GM12878 (cell line): Measurements from ENCODE around the gene AGBL1.

Experiments
- EP300 ChIP-seq, 2 experiments: fragments of 150-350 bp in 1 of 2; IDR thresholded peaks; 2 replicates each; pipeline ENCODE4 v1.6.1; 2011 to 2012; ENCODE audit warnings: low read depth in 2 of 2, low read length in 2 of 2, borderline replicate concordance in 1 of 2, improper control_type of control experiment in 1 of 2, inconsistent platforms in 1 of 2; ENCODE audit not compliant: control insufficient read depth in 1 of 2
- MYC ChIP-seq: IDR thresholded peaks from 2 replicates; pipeline ENCODE4 v1.6.1; 2011; ENCODE audit warnings: mild to moderate bottlenecking, low read length, moderate library complexity, inconsistent platforms; ENCODE audit not compliant: insufficient read depth, insufficient replicate concordance, insufficient read length, severe bottlenecking
- POLR2A ChIP-seq: IDR thresholded peaks from 2 replicates; pipeline ENCODE4 v1.6.1; 2011; ENCODE audit warnings: low read depth, mild to moderate bottlenecking, low read length
- RELA ChIP-seq: fragments of 450-650 bp; IDR thresholded peaks from 2 replicates; pipeline ENCODE4 v1.8.0; 2014; ENCODE audit warnings: borderline replicate concordance; ENCODE audit not compliant: partially characterized antibody
- TAF1 ChIP-seq: IDR thresholded peaks from 2 replicates; pipeline ENCODE4 v1.6.1; 2011; ENCODE audit warnings: mild to moderate bottlenecking, low read depth, low read length, borderline replicate concordance
- WRNIP1 ChIP-seq: IDR thresholded peaks from 2 replicates; pipeline ENCODE4 v1.6.1; 2011; ENCODE audit warnings: low read depth, low read length, improper control_type of control experiment, borderline replicate concordance
- TF ChIP-seq, protein P1 (sequence below), 3 experiments: IDR thresholded peaks in 2 of 3; conservative IDR thresholded peaks in 1 of 3; 2 replicates each; pipeline ENCODE4 v1.5.1; 2011; ENCODE audit warnings: low read depth in 3 of 3, low read length in 3 of 3, mild to moderate bottlenecking in 3 of 3, control low read depth in 2 of 3, moderate library complexity in 2 of 3, inconsistent platforms in 1 of 3, mixed read lengths in 1 of 3; ENCODE audit not compliant: control insufficient read depth in 2 of 3, insufficient read depth in 1 of 3; ENCODE audit errors: extremely low read depth in 1 of 3
- TF ChIP-seq, protein P2 (sequence below): fragments of 450-650 bp; IDR thresholded peaks from 2 replicates; pipeline ENCODE4 v1.6.1; 2017; ENCODE audit warnings: mild to moderate bottlenecking
- TF ChIP-seq, protein P3 (sequence below): IDR thresholded peaks from 2 replicates; pipeline ENCODE4 v1.6.1; 2011; ENCODE audit warnings: low read depth, low read length, improper control_type of control experiment, borderline replicate concordance
- TF ChIP-seq, protein P4 (sequence below): fragments of 450-650 bp; IDR thresholded peaks from 2 replicates; pipeline ENCODE4 v1.6.1; 2016; ENCODE audit warnings: mild to moderate bottlenecking

DNA sequence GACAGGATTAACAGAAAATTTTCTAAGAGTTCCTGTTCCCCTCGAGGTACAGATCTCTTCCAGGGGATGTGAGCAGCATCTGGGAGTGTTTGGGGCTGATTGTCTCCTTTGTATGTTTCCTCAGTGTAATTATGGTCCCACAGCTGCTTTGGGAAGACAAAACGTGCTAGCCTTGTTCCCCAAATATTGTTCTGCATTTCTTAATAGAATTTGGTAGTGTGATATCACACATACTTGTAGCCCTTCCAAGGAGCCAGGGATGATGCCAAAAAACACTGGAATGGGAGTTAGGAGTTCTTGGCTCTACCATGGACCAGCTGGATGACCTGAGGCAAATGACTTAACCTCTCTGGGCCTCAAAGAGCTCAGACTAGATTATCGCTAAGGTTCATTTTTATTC lies 19.0 kb upstream of the AGBL1 start:
- TF ChIP-seq, protein P1, sequence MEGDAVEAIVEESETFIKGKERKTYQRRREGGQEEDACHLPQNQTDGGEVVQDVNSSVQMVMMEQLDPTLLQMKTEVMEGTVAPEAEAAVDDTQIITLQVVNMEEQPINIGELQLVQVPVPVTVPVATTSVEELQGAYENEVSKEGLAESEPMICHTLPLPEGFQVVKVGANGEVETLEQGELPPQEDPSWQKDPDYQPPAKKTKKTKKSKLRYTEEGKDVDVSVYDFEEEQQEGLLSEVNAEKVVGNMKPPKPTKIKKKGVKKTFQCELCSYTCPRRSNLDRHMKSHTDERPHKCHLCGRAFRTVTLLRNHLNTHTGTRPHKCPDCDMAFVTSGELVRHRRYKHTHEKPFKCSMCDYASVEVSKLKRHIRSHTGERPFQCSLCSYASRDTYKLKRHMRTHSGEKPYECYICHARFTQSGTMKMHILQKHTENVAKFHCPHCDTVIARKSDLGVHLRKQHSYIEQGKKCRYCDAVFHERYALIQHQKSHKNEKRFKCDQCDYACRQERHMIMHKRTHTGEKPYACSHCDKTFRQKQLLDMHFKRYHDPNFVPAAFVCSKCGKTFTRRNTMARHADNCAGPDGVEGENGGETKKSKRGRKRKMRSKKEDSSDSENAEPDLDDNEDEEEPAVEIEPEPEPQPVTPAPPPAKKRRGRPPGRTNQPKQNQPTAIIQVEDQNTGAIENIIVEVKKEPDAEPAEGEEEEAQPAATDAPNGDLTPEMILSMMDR (IDR thresholded peaks at IDR 0.05 in 2 of 3, conservative IDR thresholded peaks at IDR 0.05 in 1 of 3; ENCODE audit: control insufficient read depth in 2 of 3, extremely low read depth in 1 of 3, insufficient read depth in 1 of 3, low read depth in 3 of 3, low read length in 3 of 3): no peak
- TF ChIP-seq POLR2A (no peak), EP300 (IDR thresholded peaks at IDR 0.05; ENCODE audit: borderline replicate concordance in 1 of 2, control insufficient read depth in 1 of 2, low read depth in 2 of 2, low read length in 2 of 2) (no peak), WRNIP1 (no peak), MYC (no peak), TAF1 (no peak), RELA (no peak)
- TF ChIP-seq, protein P2, sequence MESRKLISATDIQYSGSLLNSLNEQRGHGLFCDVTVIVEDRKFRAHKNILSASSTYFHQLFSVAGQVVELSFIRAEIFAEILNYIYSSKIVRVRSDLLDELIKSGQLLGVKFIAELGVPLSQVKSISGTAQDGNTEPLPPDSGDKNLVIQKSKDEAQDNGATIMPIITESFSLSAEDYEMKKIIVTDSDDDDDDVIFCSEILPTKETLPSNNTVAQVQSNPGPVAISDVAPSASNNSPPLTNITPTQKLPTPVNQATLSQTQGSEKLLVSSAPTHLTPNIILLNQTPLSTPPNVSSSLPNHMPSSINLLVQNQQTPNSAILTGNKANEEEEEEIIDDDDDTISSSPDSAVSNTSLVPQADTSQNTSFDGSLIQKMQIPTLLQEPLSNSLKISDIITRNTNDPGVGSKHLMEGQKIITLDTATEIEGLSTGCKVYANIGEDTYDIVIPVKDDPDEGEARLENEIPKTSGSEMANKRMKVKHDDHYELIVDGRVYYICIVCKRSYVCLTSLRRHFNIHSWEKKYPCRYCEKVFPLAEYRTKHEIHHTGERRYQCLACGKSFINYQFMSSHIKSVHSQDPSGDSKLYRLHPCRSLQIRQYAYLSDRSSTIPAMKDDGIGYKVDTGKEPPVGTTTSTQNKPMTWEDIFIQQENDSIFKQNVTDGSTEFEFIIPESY: no peak
- TF ChIP-seq, protein P3, sequence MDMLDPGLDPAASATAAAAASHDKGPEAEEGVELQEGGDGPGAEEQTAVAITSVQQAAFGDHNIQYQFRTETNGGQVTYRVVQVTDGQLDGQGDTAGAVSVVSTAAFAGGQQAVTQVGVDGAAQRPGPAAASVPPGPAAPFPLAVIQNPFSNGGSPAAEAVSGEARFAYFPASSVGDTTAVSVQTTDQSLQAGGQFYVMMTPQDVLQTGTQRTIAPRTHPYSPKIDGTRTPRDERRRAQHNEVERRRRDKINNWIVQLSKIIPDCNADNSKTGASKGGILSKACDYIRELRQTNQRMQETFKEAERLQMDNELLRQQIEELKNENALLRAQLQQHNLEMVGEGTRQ: no peak
- TF ChIP-seq, protein P4, sequence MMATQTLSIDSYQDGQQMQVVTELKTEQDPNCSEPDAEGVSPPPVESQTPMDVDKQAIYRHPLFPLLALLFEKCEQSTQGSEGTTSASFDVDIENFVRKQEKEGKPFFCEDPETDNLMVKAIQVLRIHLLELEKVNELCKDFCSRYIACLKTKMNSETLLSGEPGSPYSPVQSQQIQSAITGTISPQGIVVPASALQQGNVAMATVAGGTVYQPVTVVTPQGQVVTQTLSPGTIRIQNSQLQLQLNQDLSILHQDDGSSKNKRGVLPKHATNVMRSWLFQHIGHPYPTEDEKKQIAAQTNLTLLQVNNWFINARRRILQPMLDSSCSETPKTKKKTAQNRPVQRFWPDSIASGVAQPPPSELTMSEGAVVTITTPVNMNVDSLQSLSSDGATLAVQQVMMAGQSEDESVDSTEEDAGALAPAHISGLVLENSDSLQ: no peak
